ENCODE measurements around the gene CYP2C18.
"Not testable (repeated sequence)": the region's sequence is repeated elsewhere in the genome, so short reads cannot be mapped to it uniquely, and the experiment has no call there.

The CYP2C18 gene

DNA sequence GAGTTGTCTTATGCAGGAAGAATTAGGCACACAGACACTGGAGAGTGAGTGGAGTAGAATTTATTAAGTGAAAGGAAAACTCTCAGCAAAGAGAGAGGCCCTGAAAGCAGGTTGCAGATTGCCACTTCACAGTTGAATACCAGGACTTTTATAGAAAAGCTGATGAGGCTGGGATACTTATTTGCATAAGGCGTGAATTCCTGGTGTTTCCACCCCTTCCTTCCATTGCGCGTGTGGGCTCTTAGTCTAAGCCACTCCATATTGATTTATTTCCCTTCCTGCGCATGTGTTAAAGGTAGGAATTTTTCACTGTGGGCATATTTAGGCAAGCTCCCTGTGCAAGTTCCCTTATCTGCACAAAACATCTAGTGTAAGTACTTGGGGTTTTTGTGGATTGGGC, 893 bp upstream of the CYP2C18 start:
- H3K4me3 Mint-ChIP-seq; H3K27me3 Mint-ChIP-seq (ENCODE audit: low read depth); H3K27ac Mint-ChIP-seq; H3K9me3 Mint-ChIP-seq; H3K4me1 Mint-ChIP-seq (ENCODE audit: low read depth); H3K36me3 Mint-ChIP-seq (ENCODE audit: low read depth): not testable (repeated sequence)

DNA sequence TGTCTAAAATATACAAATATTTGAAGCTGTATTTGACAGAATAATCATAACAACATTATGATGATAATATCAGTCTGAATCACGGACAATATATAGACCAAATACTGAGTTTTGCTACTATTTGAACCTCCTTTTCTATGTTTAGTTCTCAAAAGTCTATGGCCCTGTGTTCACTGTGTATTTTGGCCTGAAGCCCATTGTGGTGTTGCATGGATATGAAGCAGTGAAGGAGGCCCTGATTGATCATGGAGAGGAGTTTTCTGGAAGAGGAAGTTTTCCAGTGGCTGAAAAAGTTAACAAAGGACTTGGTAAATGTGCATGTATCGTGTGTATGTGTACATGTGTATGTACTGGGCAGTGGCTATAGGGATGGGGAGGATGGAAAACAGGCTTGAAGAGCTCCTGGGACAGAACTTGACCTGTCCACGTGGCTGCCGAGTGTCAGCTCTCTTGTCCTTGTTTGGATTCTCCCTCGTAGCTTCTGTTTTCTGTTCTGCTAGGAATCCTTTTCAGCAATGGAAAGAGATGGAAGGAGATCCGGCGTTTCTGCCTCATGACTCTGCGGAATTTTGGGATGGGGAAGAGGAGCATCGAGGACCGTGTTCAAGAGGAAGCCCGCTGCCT, 4.2 kb downstream of the CYP2C18 start:
- Mint-ChIP-seq H3K4me1 (ENCODE audit: low read depth) (no peaks in the 10 kb centered on the region), H3K27ac (no peak overlapping the region), H3K36me3 (ENCODE audit: low read depth) (no peaks in the 10 kb centered on the region), H3K27me3 (ENCODE audit: low read depth) (no peaks in the 10 kb centered on the region), H3K4me3 (no peak overlapping the region), H3K9me3 (peaks cover 11% of the 10 kb centered on the region)

- Mint-ChIP-seq H3K9me3 (peaks cover 7% of the 10 kb centered on the region), H3K27ac (no peak overlapping the region), H3K4me1 (ENCODE audit: low read depth) (no peaks in the 10 kb centered on the region), H3K27me3 (ENCODE audit: low read depth) (no peaks in the 10 kb centered on the region), H3K36me3 (ENCODE audit: low read depth) (no peaks in the 10 kb centered on the region), H3K4me3 (no peak overlapping the region)
These were observed 22.6 kb downstream of the CYP2C18 start for GRCh38 chr10:94706089-94706488.

DNA sequence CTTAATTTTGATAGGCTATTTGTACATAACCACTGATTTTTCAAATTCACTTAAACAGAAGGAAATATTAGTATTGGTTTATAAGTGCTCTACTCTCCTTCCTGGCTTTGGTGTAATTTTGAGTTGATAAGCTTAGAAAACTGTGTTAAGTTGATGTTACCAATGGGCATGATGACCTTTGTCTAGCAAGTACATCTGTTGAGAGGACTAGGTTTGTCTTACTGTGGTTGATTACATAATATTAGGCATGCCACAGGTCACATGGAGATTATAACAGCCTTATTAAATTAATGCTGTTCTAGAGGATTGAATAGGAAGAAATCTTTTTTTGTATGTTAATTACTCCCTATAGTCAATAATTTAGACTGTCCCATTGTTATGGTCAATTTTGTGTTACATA, 27.0 kb downstream of the CYP2C18 start:
- Mint-ChIP-seq H3K27ac (no peak overlapping the region), H3K27me3 (ENCODE audit: low read depth) (no peaks in the 10 kb centered on the region), H3K36me3 (ENCODE audit: low read depth) (no peaks in the 10 kb centered on the region), H3K9me3 (no peaks in the 10 kb centered on the region), H3K4me1 (ENCODE audit: low read depth) (no peaks in the 10 kb centered on the region), H3K4me3 (no peak overlapping the region)

- H3K4me1 Mint-ChIP-seq (ENCODE audit: low read depth): no peaks in the 10 kb centered on the region
- no peaks in the 10 kb centered on the region for H3K9me3 Mint-ChIP-seq
- no peaks in the 10 kb centered on the region for H3K27me3 Mint-ChIP-seq (ENCODE audit: low read depth)
- no peaks in the 10 kb centered on the region for H3K36me3 Mint-ChIP-seq (ENCODE audit: low read depth)
- H3K4me3 Mint-ChIP-seq: no peak overlapping the region
- H3K27ac Mint-ChIP-seq: no peak overlapping the region
These were observed 42.3 kb downstream of the CYP2C18 start for GRCh38 chr10:94725871-94726270.

DNA sequence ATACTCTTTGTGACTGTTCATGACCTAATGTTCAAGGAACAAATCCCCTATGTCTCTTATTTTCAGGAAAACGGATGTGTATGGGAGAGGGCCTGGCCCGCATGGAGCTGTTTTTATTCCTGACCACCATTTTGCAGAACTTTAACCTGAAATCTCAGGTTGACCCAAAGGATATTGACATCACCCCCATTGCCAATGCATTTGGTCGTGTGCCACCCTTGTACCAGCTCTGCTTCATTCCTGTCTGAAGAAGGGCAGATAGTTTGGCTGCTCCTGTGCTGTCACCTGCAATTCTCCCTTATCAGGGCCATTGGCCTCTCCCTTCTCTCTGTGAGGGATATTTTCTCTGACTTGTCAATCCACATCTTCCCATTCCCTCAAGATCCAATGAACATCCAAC, 51.7 kb downstream of the CYP2C18 start:
- no peaks in the 10 kb centered on the region for H3K36me3 Mint-ChIP-seq (ENCODE audit: low read depth)
- no peaks in the 10 kb centered on the region for H3K9me3 Mint-ChIP-seq
- H3K27ac Mint-ChIP-seq: no peak overlapping the region
- no peak overlapping the region for H3K4me3 Mint-ChIP-seq
- no peaks in the 10 kb centered on the region for H3K27me3 Mint-ChIP-seq (ENCODE audit: low read depth)
- no peaks in the 10 kb centered on the region for H3K4me1 Mint-ChIP-seq (ENCODE audit: low read depth)

- Mint-ChIP-seq H3K4me3 (no peak overlapping the region), H3K27me3 (ENCODE audit: low read depth) (no peaks in the 10 kb centered on the region), H3K27ac (no peak overlapping the region), H3K9me3 (peaks cover 11% of the 10 kb centered on the region), H3K36me3 (ENCODE audit: low read depth) (no peaks in the 10 kb centered on the region), H3K4me1 (ENCODE audit: low read depth) (no peaks in the 10 kb centered on the region)
These were observed 55.1 kb downstream of the CYP2C18 start for GRCh38 chr10:94738588-94738987.

DNA sequence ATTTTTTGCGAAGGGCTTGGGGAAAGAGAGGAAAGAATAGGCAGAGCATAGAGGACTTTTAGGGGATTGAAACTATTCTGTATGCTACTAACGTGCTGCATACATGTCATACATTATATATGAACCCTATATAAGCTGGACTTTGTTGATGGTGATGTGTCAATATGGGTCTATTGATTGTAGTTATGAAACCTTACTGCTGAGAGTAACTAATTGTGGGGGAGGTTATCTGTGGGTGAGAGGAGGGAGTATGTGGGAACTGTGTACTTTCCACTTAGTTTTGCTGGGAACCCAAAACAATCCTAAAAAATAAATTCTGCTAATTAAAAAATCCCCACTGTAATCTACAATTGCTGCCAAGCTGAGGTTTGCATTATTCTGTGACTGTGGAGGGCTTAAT, 63.6 kb downstream of the CYP2C18 start:
- Mint-ChIP-seq H3K27me3 (ENCODE audit: low read depth) (no peaks in the 10 kb centered on the region), H3K4me3 (no peak overlapping the region), H3K27ac (no peak overlapping the region), H3K4me1 (ENCODE audit: low read depth) (no peaks in the 10 kb centered on the region), H3K9me3 (peaks cover 12% of the 10 kb centered on the region), H3K36me3 (ENCODE audit: low read depth) (no peaks in the 10 kb centered on the region)

GRCh38 chr10:94747838-94748237, 64.3 kb downstream of the CYP2C18 start:
- Mint-ChIP-seq H3K4me1 (ENCODE audit: low read depth) (no peaks in the 10 kb centered on the region), H3K36me3 (ENCODE audit: low read depth) (no peaks in the 10 kb centered on the region), H3K27ac (no peak overlapping the region), H3K9me3 (peaks cover 10% of the 10 kb centered on the region), H3K4me3 (no peak overlapping the region), H3K27me3 (ENCODE audit: low read depth) (no peaks in the 10 kb centered on the region)

DNA sequence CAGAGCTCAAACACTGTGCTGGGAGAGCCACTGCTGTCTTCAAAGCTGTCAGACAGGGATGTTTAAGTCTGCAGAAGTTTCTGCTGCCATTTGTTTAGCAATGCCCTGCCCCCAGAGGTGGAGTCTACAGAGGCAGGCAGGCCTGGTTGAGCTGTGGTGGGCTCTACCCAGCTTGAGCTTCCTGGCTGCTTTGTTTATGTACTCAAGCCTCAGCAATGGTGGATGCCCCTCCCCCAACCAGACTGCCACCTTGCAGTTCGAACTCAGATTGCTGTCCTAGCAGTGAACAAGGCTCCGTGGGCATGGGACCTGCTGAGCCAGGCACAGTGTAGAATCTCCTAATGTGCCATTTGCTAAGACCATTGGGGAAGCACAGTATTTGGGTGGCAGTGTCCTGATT, 74.4 kb downstream of the CYP2C18 start:
- Mint-ChIP-seq H3K27me3 (ENCODE audit: low read depth) (no peaks in the 10 kb centered on the region), H3K4me1 (ENCODE audit: low read depth) (no peaks in the 10 kb centered on the region), H3K36me3 (ENCODE audit: low read depth) (no peaks in the 10 kb centered on the region), H3K4me3 (no peak overlapping the region), H3K9me3 (no peaks in the 10 kb centered on the region), H3K27ac (no peak overlapping the region)

DNA sequence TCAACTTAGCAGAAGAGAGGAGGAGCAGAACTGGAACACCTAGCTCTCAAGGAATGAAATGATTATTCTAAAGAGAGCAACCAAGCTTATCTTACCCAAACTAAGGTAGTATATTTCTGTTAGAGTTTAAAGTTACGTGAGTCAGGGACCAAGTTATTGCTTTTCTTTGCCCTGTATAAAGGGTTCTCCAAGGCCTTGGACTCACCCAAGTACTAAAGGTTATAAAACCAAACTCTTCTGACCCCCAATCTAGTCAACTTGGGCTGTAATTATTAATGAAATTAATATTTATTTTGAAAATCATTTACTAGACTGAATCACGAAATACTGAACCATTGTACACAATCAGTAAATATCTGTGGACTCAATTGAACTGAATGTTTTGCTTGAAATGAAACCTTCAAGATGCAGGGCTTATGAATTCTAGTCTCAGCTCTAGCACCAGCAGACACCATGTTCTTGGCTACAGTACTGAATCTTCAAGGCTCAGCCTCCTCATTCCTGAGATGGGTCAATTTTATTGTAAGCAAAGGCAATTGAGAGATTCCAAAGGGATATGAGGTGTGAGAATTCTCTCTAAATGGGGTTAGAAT, 77.2 kb downstream of the CYP2C18 start:
- no peak overlapping the region for H3K27ac Mint-ChIP-seq
- H3K36me3 Mint-ChIP-seq (ENCODE audit: low read depth): no peaks in the 10 kb centered on the region
- no peaks in the 10 kb centered on the region for H3K27me3 Mint-ChIP-seq (ENCODE audit: low read depth)
- no peaks in the 10 kb centered on the region for H3K4me1 Mint-ChIP-seq (ENCODE audit: low read depth)
- peaks cover 7% of the 10 kb centered on the region for H3K9me3 Mint-ChIP-seq
- no peak overlapping the region for H3K4me3 Mint-ChIP-seq

DNA sequence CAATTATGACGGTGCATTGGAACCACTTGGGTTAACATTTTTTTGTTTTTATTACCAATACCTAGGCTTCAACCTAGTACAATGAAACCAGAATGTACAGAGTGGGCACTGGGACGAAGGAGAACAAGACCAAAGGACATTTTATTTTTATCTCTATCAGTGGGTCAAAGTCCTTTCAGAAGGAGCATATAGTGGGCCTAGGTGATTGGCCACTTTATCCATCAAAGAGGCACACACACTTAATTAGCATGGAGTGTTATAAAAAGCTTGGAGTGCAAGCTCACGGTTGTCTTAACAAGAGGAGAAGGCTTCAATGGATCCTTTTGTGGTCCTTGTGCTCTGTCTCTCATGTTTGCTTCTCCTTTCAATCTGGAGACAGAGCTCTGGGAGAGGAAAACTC, 78.9 kb downstream of the CYP2C18 start, which contains the start of gene CYP2C19:
Gene CYP2C19 (plus strand): TSS at position 289 of the 400 bp plus-strand sequence. CDS start 25 bp downstream, at position 314.
- Mint-ChIP-seq H3K36me3 (ENCODE audit: low read depth) (no peaks in the 10 kb centered on the region), H3K4me3 (no peak within 1 kb of the TSS), H3K27me3 (ENCODE audit: low read depth) (no peaks in the 10 kb centered on the region), H3K4me1 (ENCODE audit: low read depth) (no peaks in the 10 kb centered on the region), H3K27ac (no peak within 1 kb of the TSS), H3K9me3 (peaks cover 7% of the 10 kb centered on the region)

DNA sequence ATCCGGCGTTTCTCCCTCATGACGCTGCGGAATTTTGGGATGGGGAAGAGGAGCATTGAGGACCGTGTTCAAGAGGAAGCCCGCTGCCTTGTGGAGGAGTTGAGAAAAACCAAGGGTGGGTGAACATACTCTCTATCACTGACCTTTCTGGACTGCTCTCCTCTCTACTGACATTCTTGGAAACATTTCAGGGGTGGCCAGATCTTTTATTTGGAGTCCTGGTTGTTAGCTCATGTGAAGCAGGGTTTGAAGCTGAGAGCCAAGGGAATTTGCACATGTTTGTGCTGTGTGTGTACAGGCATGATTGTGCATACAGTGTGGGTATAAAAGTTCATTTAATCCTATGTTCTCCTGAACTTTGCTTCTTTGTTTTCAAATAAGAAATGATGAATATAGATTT, 91.9 kb downstream of the CYP2C18 start:
- H3K36me3 Mint-ChIP-seq (ENCODE audit: low read depth); H3K9me3 Mint-ChIP-seq; H3K27me3 Mint-ChIP-seq (ENCODE audit: low read depth); H3K4me3 Mint-ChIP-seq; H3K27ac Mint-ChIP-seq; H3K4me1 Mint-ChIP-seq (ENCODE audit: low read depth): not testable (repeated sequence)

- Mint-ChIP-seq H3K27me3 (ENCODE audit: low read depth) (no peaks in the 10 kb centered on the region), H3K27ac (no peak overlapping the region), H3K4me3 (no peak overlapping the region), H3K4me1 (ENCODE audit: low read depth) (no peaks in the 10 kb centered on the region), H3K36me3 (ENCODE audit: low read depth) (no peaks in the 10 kb centered on the region), H3K9me3 (no peaks in the 10 kb centered on the region)
These were observed 94.4 kb downstream of the CYP2C18 start for GRCh38 chr10:94777886-94778458.

- no peak overlapping the region for H3K4me3 Mint-ChIP-seq
- H3K9me3 Mint-ChIP-seq: peaks cover under 1% of the 10 kb centered on the region
- no peaks in the 10 kb centered on the region for H3K27me3 Mint-ChIP-seq (ENCODE audit: low read depth)
- H3K36me3 Mint-ChIP-seq (ENCODE audit: low read depth): no peaks in the 10 kb centered on the region
- H3K4me1 Mint-ChIP-seq (ENCODE audit: low read depth): no peaks in the 10 kb centered on the region
- no peak overlapping the region for H3K27ac Mint-ChIP-seq
These were observed 97.3 kb downstream of the CYP2C18 start for GRCh38 chr10:94780844-94781243.
